GM12878 (cell line): ENCODE measurements around the gene TMUB1. TPM values are rescaled to one million over a fixed set of nuclear protein-coding genes. Genes with fewer than 3 reads are reported as not detected.

Experiments used
- ATAC-seq: fragments of 200-7000 bp; cut with Tn5 transposase; 3 replicates; pipeline ENCODE4 v1.9.1; 2020; ENCODE audit warnings: mild to moderate bottlenecking, moderate library complexity
- BruUV-seq: library from RNA; stranded (reverse); fragments of 400-500 nt; replicated peaks from 2 replicates; lab custom pipeline; 2021; lab: Mats Ljungman, UMichigan
- CTCF ChIA-PET: fragments of 300-600 bp; sonication (Branson Sonifier 250); formaldehyde crosslinking; extraction: SDS; loops from one replicate; lab custom pipeline; 2021; ENCODE audit warnings: inconsistent platforms; lab: Yijun Ruan, JAX
- POLR2A ChIA-PET: fragments of 350-600 bp; formaldehyde crosslinking; extraction: SDS; loops from one replicate; lab custom pipeline; 2021; ENCODE audit warnings: inconsistent platforms; lab: Charles Lee
- RAD21 ChIA-PET: fragments of 300-600 bp; sonication (Branson Sonifier 250); formaldehyde crosslinking; loops from one replicate; lab custom pipeline; 2023; ENCODE audit warnings: antibody characterized with exemption; ENCODE audit not compliant: unreplicated experiment; lab: Charles Lee
- SMC1A ChIA-PET: fragments of 300-600 bp; sonication (Branson Sonifier 250); formaldehyde crosslinking; loops from one replicate; lab custom pipeline; 2023; ENCODE audit not compliant: unreplicated experiment, uncharacterized antibody; lab: Charles Lee
- DNase-seq: peaks from one replicate; pipeline ENCODE4 v3.0.0-alpha.2; 2011; ENCODE audit warnings: low read depth, low spot score
- FAIRE-seq: peaks from 3 replicates; lab custom pipeline; 2011; peaks lifted over from hg19 to GRCh38; lab: Jason Lieb, UNC
- H2AFZ ChIP-seq: 2 replicates; pipeline ENCODE4 v1.6.0; 2011; ENCODE audit warnings: low read depth, low read length, control low read depth; ENCODE audit not compliant: control insufficient read depth
- H3K27ac ChIP-seq: 2 replicates; pipeline ENCODE4 v1.5.1; 2011; ENCODE audit warnings: control low read depth; ENCODE audit not compliant: control insufficient read depth, insufficient read depth
- H3K27me3 ChIP-seq, 2 experiments: replicated peaks in 1 of 2; 2 replicates each; pipeline versions ENCODE4 v1.6.0 to v1.6.1; 2011; ENCODE audit warnings: low read length in 1 of 2; ENCODE audit not compliant: control insufficient read depth in 2 of 2, insufficient read depth in 2 of 2
- H3K36me3 ChIP-seq, 2 experiments: 2 replicates each; pipeline ENCODE4 v1.5.1; 2011; ENCODE audit warnings: low read length in 1 of 2; ENCODE audit not compliant: control insufficient read depth in 2 of 2, insufficient read depth in 2 of 2
- H3K4me1 ChIP-seq: 2 replicates; pipeline ENCODE4 v1.6.1; 2011; ENCODE audit warnings: mild to moderate bottlenecking, low read length, moderate library complexity, mixed read lengths; ENCODE audit not compliant: control insufficient read depth, insufficient read depth
- H3K4me2 ChIP-seq: 2 replicates; pipeline ENCODE4 v1.6.0; 2011; ENCODE audit warnings: control low read depth; ENCODE audit not compliant: control insufficient read depth, insufficient read depth
- H3K4me3 ChIP-seq: fragments of 200-600 bp; sonication (generic); 2 replicates; pipeline ENCODE4 v1.5.1; 2016
- H3K79me2 ChIP-seq: 2 replicates; pipeline ENCODE4 v1.6.0; 2011; ENCODE audit warnings: low read length; ENCODE audit not compliant: control insufficient read depth, insufficient read depth
- H3K9ac ChIP-seq: 2 replicates; pipeline ENCODE4 v1.8.0; 2011; ENCODE audit warnings: low read length, control low read depth, mixed read lengths; ENCODE audit not compliant: control insufficient read depth, insufficient read depth
- H3K9me3 ChIP-seq: replicated peaks from 3 replicates; pipeline ENCODE4 v1.5.1; 2011; ENCODE audit warnings: mild to moderate bottlenecking, low read length; ENCODE audit not compliant: control insufficient read depth, insufficient read depth
- H4K20me1 ChIP-seq: 2 replicates; pipeline ENCODE4 v1.6.0; 2011; ENCODE audit not compliant: control insufficient read depth, insufficient read depth
- NKRF ChIP-seq: fragments of 450-650 bp; conservative IDR thresholded peaks from 2 replicates; pipeline ENCODE4 v1.6.1; 2017; ENCODE audit warnings: mild to moderate bottlenecking, moderate library complexity
- SIX5 ChIP-seq: IDR thresholded peaks from 2 replicates; pipeline ENCODE4 v1.6.1; 2011; ENCODE audit warnings: mild to moderate bottlenecking, low read depth, low read length, moderate library complexity; ENCODE audit not compliant: severe bottlenecking
- TAF1 ChIP-seq: IDR thresholded peaks from 2 replicates; pipeline ENCODE4 v1.6.1; 2011; ENCODE audit warnings: mild to moderate bottlenecking, low read depth, low read length, borderline replicate concordance
- TCF3 ChIP-seq: IDR thresholded peaks from 2 replicates; pipeline ENCODE4 v1.6.1; 2012; ENCODE audit warnings: low read depth, mild to moderate bottlenecking, low read length, borderline replicate concordance; ENCODE audit not compliant: insufficient read depth
- WGBS: methylation state at CpG from one replicate; pipeline ENCODE4 v1.1.6; 2016; ENCODE audit warnings: low lambda C conversion rate; ENCODE audit not compliant: insufficient replicate concordance, insufficient coverage; ENCODE audit errors: missing lambda C conversion rate; 5-methylcytosine and 5-hydroxymethylcytosine counted together
- in situ Hi-C: fragments of 300-500 bp; cut with MboI; formaldehyde crosslinking; loops from 9 replicates; pipeline ENCODE4 v1.14.3; 2018; ENCODE audit warnings: mixed read lengths
- intact Hi-C: fragments of 100-400 bp; cut with micrococcal nuclease; formaldehyde crosslinking; loops from one replicate; pipeline ENCODE4 v1.14.2; 2022; ENCODE audit not compliant: unreplicated experiment
- polyA plus RNA-seq, 11 experiments: library from polyadenylated mRNA; depleted of rRNA in 4 of 11; unstranded in 6 of 11; stranded (reverse) in 5 of 11; fragments of >200 nt; fragmentation: Nextera tagmentation in 4 of 11; fragmentation: Illumina TruSeq in 1 of 11; extraction: Ambion mirVana in 4 of 11; extraction: Trizol in 1 of 11; gene quantifications; 1 replicate in 1 of 11; 2 replicates in 10 of 11; pipeline versions ENCODE4 v1.2.1 to v1.2.3, GENCODE V29; 2011 to 2016; ENCODE audit warnings: inconsistent platforms in 2 of 11, missing spikeins in 2 of 11, low read depth in 1 of 11
- total RNA-seq, 4 experiments: library from RNA; depleted of rRNA in 3 of 4; stranded (reverse); fragments of >200 nt in 3 of 4; fragmentation: Illumina TruSeq in 1 of 4; extraction: Trizol in 1 of 4; gene quantifications; 2 replicates each; pipeline versions ENCODE4 v1.2.1 to v1.2.3, GENCODE V29; 2013 to 2021

Gene TMUB1
- total and polyA plus RNA-seq, 10 of the 15 experiments (the other 5 are each of a cell fraction or from before 2014, with no cell fraction given): 0.27 to 79.5 (median 41.3) TPM; not detected in 1

DNA sequence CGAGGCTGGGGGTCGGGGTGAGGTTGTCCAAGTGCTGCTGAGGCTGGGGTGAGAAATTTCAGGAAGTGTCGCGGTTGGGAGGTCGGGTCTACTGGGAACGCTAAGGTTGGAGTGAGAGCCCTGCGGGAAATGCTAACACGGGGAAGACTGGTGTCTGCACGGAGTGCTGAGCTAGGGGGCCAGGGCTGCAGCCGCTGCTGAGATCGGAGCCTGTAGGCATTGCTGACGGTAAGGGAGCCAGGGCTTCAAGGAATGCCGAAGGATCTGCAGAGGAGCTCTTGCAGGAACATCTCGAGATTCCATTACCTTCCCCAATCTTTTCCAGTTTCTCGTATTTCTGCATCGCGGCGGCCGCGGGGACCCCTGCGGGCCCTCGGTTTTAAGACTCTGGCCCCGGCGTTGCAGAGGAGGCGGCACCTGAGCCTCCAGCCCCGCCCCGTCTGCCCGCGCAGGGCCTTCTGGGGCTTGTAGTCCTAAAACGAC, 25.7 kb downstream of the TMUB1 start, which contains the start of gene CDK5:
TSS of gene CDK5 (minus strand) at position 392 of the 483 bp plus-strand sequence. CDS start at position 343, 49 bp downstream.
- in situ Hi-C loops: no loop called here
- no peak for FAIRE-seq
- H3K4me1 ChIP-seq: peaks cover 24% of the 10 kb centered on the region
- TF ChIP-seq SIX5: no peak
- peak; percentile 30; the same call in 1 of the 2 replicates for TF ChIP-seq NKRF
- TF ChIP-seq TCF3: no peak
- no peak for TF ChIP-seq TAF1
- TF ChIP-seq, all 136 proteins: peak for 1
- Histone ChIP-seq H3K36me3 (no peaks in the 10 kb centered on the region), H2AFZ (peak within 1 kb of the TSS; percentile 94), H3K9ac (peak within 1 kb of the TSS; percentile 86), H4K20me1 (no peaks in the 10 kb centered on the region), H3K27me3 (no peaks in the 10 kb centered on the region), H3K4me2 (peak within 1 kb of the TSS; percentile 98), H3K9me3 (no peaks in the 10 kb centered on the region), H3K79me2 (peaks cover 21% of the 10 kb centered on the region), H3K27ac (peak within 1 kb of the TSS; percentile 88), H3K4me3 (peak within 1 kb of the TSS; percentile 99)
- intact Hi-C loops: no loop called here
- WGBS: under 1% methylated on average over 30 of the region's 30 CpGs
- ChIA-PET CTCF (interaction anchor here (1.0 kb wide), 1 partner anchor 29 kb away, joined by 3 read pairs; the partner anchor contains the start of gene ABCB8), SMC1A (no interaction called here), RAD21 (no interaction called here), POLR2A (interaction anchor here (1.3 kb wide), 1 partner anchor 28 kb away, joined by 7 read pairs; the partner anchor contains the start of gene AGAP3)
- DNase-seq (no peak), ATAC-seq (peak; percentile 9)
- no TSS peak for BruUV-seq
